ENCODE results near the gene DUT. TPM values are rescaled to one million over a fixed set of nuclear protein-coding genes. Genes with fewer than 3 reads are reported as not detected.

Gene DUT
- total RNA-seq, 1 donor from 2014 or later, result 81.0 TPM

DNA sequence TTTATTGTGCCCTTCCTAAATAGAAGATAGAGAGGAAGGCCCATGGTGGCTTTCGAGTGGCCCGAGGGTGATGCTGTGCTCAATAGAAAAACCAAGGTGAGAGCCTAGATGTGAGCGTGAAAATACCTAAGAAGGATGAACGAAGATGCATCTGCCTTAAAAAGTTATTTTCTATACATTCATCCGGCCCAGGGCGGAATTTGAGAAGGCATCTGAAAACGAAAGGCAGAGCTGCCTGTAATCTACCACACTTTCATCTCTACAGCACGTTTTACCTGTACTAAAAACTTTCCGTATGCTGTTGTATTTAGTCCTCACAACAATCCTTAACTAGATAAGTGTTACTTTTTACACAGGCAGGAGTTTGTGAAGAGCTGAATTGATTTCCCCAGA, 1.4 kb downstream of the DUT start:
- peaks cover 32% of the 10 kb centered on the region for H3K4me1 Mint-ChIP-seq (ENCODE audit: unreplicated experiment)
- no peak for DNase-seq (ENCODE audit: extremely low spot score, unreplicated experiment)
- H3K36me3 Mint-ChIP-seq (ENCODE audit: unreplicated experiment), result peaks cover 11% of the 10 kb centered on the region
- peak overlapping the region; percentile 99 for H3K4me3 Mint-ChIP-seq (ENCODE audit: unreplicated experiment)
- H3K27ac Mint-ChIP-seq (ENCODE audit: unreplicated experiment), result peak overlapping the region; percentile 50
- no peaks in the 10 kb centered on the region for H3K9me3 Mint-ChIP-seq (ENCODE audit: unreplicated experiment)
- TF ChIP-seq CTCF (IDR thresholded peaks at IDR 0.05), result no peak
- no peaks in the 10 kb centered on the region for H3K27me3 Mint-ChIP-seq (ENCODE audit: unreplicated experiment)

DNA sequence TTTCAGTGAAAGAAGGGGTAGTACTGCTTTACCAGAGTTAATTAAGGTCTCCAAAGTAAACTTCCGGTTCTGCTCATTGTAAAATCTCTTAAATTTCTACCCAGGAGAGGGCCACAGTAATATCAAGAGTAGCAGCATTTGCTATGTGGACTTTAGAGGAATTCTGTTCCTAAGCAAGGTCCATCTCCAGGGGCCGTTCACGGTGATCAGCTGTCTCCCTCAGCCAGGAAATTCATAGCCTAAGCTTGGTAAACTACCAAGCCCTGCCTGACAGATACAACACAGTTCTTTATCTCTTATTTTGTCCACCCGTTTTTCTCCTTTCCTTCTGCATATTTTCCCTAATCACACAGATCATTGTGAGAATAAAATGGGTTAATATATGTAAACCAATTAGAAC, 2.3 kb downstream of the DUT start:
- Mint-ChIP-seq H3K4me3 (ENCODE audit: unreplicated experiment) (peak overlapping the region; percentile 99), H3K4me1 (ENCODE audit: unreplicated experiment) (peaks cover 32% of the 10 kb centered on the region), H3K9me3 (ENCODE audit: unreplicated experiment) (no peaks in the 10 kb centered on the region), H3K27me3 (ENCODE audit: unreplicated experiment) (no peaks in the 10 kb centered on the region), H3K36me3 (ENCODE audit: unreplicated experiment) (peaks cover 14% of the 10 kb centered on the region), H3K27ac (ENCODE audit: unreplicated experiment) (no peak overlapping the region)
- DNase-seq (ENCODE audit: extremely low spot score, unreplicated experiment), result no peak
- no peak for TF ChIP-seq CTCF (IDR thresholded peaks at IDR 0.05)

DNA sequence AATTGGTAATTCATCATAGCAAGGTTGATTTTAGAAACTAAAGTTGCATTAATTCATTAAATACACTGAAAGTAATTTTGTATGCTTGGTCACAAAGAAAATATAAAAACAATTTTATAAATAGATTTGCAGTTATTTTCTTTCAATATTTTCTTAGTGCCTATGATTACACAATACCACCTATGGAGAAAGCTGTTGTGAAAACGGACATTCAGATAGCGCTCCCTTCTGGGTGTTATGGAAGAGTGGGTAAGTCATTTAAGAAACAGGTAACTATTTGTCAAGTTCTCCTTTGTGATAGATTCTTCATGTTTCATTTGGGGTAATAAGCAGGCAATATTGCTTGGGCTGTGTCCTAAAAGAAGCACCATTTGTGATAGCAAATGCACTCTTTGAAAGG, 3.0 kb downstream of the DUT start:
- DNase-seq (ENCODE audit: extremely low spot score, unreplicated experiment), result no peak
- Mint-ChIP-seq H3K4me3 (ENCODE audit: unreplicated experiment) (no peak overlapping the region), H3K27ac (ENCODE audit: unreplicated experiment) (no peak overlapping the region), H3K36me3 (ENCODE audit: unreplicated experiment) (peaks cover 14% of the 10 kb centered on the region), H3K9me3 (ENCODE audit: unreplicated experiment) (no peaks in the 10 kb centered on the region), H3K4me1 (ENCODE audit: unreplicated experiment) (peaks cover 32% of the 10 kb centered on the region), H3K27me3 (ENCODE audit: unreplicated experiment) (no peaks in the 10 kb centered on the region)
- no peak for TF ChIP-seq CTCF (IDR thresholded peaks at IDR 0.05)

DNA sequence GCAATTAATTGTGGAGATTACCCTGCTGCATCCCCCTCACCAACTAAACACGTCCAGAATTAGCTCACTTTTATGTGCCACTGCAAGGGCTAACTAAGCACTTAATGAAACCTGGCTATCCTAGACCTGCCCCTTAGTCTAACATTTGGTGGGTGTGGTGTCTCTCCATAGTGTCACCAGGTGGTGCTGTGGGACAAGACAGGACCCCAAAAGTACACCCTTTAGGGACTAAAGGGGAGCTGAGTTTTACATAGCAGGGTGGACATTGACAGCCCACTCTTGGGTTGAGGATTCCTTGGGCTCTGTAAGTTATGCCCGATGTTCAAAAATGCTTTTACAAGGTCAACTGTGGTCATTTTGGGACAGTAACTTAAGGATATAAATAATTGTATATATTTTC, 5.7 kb downstream of the DUT start:
- no peak for DNase-seq (ENCODE audit: extremely low spot score, unreplicated experiment)
- Mint-ChIP-seq H3K4me1 (ENCODE audit: unreplicated experiment) (peaks cover 19% of the 10 kb centered on the region), H3K9me3 (ENCODE audit: unreplicated experiment) (no peaks in the 10 kb centered on the region), H3K27ac (ENCODE audit: unreplicated experiment) (no peak overlapping the region), H3K27me3 (ENCODE audit: unreplicated experiment) (no peaks in the 10 kb centered on the region), H3K36me3 (ENCODE audit: unreplicated experiment) (peaks cover 27% of the 10 kb centered on the region), H3K4me3 (ENCODE audit: unreplicated experiment) (no peak overlapping the region)
- TF ChIP-seq CTCF (IDR thresholded peaks at IDR 0.05), result peak; percentile 46

GRCh38 chr15:48337607-48338006, 6.4 kb downstream of the DUT start:
- no peak for TF ChIP-seq CTCF (IDR thresholded peaks at IDR 0.05)
- Mint-ChIP-seq H3K9me3 (ENCODE audit: unreplicated experiment) (no peaks in the 10 kb centered on the region), H3K4me1 (ENCODE audit: unreplicated experiment) (peaks cover 16% of the 10 kb centered on the region), H3K27me3 (ENCODE audit: unreplicated experiment) (no peaks in the 10 kb centered on the region), H3K27ac (ENCODE audit: unreplicated experiment) (peak overlapping the region; percentile 31), H3K4me3 (ENCODE audit: unreplicated experiment) (no peak overlapping the region), H3K36me3 (ENCODE audit: unreplicated experiment) (peaks cover 32% of the 10 kb centered on the region)
- no peak for DNase-seq (ENCODE audit: extremely low spot score, unreplicated experiment)

All from osteocyte (in vitro differentiated cells).